Measurements from ENCODE around the gene LRRC8B.
"Not testable (repeated sequence)": the region's sequence is repeated elsewhere in the genome, so short reads cannot be mapped to it uniquely, and the experiment has no call there.

LRRC8B gene

GRCh38 chr1:89608319-89608983 is 83.8 kb downstream of the LRRC8B start:
- DNase-seq (ENCODE audit: low read depth): peak; percentile 74

- peak; percentile 42 for DNase-seq (ENCODE audit: low read depth)
Measured at GRCh38 chr1:89608984-89609725, 84.5 kb downstream of the LRRC8B start.

DNA sequence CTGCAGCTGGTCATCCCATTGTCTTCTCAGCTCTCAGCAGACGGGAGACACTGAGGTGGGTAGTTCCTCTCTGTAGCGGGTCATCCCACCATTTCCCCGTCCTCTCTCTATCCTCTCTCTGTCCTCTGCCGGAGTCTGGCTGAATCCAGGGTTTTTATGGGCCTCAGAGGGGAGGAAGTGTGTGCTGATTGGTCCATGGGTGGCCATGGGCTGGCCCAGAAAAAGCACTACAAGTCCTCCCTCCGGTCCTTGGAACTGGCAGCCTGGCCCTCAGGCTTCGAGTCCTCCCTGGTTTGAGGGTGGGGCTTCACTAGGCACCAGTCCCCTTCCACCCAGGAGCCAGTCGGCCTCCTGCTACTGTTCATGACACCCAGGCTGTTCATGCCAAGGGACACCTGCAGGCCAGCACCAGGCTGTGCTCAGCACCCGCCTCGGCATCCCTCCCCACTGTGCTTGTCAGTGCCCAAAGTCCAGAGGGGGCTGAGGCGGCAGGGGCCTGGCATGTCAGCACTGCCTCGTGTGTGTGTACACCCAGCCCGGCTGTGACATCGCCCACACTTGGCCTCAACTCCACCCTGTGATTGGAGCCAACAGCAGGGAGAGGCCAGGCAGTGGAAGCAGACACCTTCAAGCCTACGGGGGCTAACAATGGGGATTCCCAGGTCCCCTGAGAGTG is 85.3 kb downstream of the LRRC8B start:
- DNase-seq (ENCODE audit: low read depth): no peak

GRCh38 chr1:89610457-89611011 is 85.9 kb downstream of the LRRC8B start:
- peak; percentile 41 for DNase-seq (ENCODE audit: low read depth)

- no peak for DNase-seq (ENCODE audit: low read depth)
Measured at GRCh38 chr1:89611721-89612120, 87.1 kb downstream of the LRRC8B start.

- no peak for DNase-seq (ENCODE audit: low read depth)
Measured at GRCh38 chr1:89613928-89614327, 89.3 kb downstream of the LRRC8B start.

DNA sequence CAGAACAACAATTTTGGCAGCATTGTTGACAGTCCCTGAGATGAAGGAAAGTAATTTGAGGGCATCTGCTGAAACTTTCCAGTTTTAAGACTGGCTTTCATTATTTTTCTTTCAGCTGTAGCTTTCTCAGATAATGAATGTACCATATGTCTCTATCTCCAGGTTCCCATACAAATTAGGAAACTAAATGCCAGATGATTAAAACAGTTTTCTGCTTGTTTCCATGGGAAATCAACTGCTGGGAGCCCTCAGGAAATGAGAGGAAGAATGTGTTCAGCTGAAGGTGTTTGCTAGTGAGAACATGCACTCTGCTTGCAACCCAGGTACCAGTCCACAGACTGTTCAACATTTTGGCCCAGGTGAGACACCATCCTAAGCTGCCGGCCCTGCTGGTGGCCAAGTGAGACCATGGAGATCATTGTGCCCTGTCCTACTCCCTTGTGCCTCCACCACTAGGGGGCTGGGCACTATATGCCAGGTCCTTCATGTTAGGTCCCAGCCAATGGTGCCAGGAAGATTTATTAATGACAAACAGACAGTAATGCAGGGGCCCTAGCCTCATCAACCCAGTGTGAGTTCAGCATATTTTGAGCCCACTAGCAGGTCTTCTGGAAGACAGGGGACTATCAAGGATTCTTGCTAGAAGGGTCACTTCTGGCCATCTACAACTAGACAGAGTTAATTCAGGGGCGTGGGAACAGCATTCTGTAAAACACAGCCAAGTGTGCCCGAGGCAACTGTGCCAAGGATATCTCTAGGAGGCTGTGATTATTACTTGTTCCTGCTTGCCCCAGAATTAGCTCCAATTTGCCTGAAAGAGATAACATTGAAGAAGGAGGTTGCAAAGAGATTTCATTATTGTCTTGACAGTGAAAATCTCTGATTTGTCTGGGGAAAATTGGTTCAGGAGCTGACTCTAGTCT is 91.3 kb downstream of the LRRC8B start:
- no peak for DNase-seq (ENCODE audit: low read depth)

DNA sequence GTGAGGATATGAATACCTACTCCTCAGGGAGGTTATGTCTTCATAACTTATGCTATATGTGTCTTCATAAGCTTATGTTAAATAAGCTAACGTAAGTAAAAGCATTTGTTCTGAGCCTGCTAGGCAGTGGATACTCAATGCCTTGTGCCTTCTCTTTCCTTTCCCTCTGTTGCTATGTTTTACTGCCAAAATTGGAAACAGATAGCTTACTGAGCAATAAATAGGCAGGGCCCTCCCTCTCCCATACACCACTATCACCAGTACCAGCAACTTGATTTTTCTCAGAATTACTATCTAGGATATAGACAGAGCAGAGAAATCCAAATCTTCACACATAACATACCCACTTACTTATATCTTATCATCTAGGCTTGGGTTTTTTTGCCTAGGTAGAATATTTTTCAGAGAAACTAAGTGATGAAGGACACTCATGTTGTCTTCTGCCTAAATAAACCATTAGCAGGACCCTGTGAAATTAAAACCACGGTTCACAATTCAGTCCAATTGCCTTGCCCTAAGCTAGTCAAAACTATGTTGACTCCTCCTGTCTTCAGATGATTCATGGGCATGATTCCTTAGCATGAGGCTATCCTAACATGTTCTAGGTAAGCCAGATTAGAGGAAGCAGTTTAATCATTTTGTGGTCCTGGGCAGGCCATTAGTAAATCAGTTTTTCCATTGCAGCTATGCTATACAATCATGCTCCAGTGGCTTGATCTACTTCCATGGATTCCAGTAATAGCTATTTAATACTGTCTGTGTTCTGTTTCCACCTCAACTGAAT is 92.4 kb downstream of the LRRC8B start:
- DNase-seq (ENCODE audit: low read depth): no peak

DNA sequence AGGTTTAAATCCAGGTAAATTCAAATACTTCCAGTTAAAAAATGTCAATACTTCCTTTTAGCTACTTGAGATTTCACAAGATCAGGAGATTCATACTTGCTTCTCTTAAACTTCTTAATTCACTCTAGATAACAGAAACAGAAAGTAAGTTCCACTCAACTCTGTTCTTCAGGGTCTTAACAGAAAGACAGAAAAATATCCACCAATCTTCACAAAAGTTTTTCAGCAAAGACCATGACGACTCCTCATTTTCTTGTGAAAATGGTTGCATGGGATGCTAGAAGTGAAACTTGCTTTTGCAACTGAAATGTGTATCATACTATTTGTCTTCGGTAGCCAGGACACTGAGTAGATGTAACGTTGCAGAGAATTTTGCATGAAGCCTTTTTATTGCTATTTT is 96.0 kb downstream of the LRRC8B start:
- no peak for DNase-seq (ENCODE audit: low read depth)

- DNase-seq (ENCODE audit: low read depth): no peak
Measured at GRCh38 chr1:89622895-89623294, 98.3 kb downstream of the LRRC8B start.

GRCh38 chr1:89624314-89624713 is 99.7 kb downstream of the LRRC8B start:
- DNase-seq (ENCODE audit: low read depth): no peak

DNA sequence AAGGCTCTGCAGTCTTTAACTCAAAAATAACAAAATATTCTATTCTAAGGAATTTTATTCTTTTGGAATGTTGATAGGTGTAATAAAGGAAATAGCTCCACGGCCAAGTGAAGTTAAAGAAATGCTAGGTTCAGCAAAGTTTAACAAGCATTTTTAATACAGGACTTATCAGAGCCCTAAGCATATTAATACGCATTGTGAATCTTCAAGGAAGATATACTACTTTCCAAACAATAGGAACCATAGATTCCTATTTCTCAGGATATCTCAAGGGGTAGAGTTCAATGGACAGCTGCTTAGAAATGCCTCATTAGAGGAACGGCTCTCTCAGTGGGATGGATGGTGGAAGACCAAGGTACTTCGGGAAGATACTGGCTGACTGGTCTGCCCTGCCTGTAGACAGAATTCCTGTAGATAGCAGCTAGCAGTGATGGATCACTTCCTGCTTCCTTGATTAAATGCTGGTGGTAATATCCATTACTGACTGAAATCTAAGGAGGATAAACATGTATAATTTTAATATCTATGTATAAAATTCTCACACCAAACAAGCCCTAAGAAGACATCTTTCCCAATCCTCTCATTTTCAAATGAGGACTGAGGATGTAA is 100.2 kb downstream of the LRRC8B start:
- no peak for DNase-seq (ENCODE audit: low read depth)

- DNase-seq (ENCODE audit: low read depth): no peak
Measured at GRCh38 chr1:89627596-89627962, 103.0 kb downstream of the LRRC8B start.

GRCh38 chr1:89629146-89629545 is 104.5 kb downstream of the LRRC8B start:
- DNase-seq (ENCODE audit: low read depth): no peak

- not testable (repeated sequence) for DNase-seq (ENCODE audit: low read depth)
Measured at GRCh38 chr1:89629600-89629999, 105.0 kb downstream of the LRRC8B start.

GRCh38 chr1:89630048-89630447 is 105.4 kb downstream of the LRRC8B start:
- DNase-seq (ENCODE audit: low read depth): no peak

GRCh38 chr1:89631816-89632656 is 107.4 kb downstream of the LRRC8B start:
- DNase-seq (ENCODE audit: low read depth): no peak

GRCh38 chr1:89632657-89633247 is 108.1 kb downstream of the LRRC8B start, which contains the start of gene LRRC8C:
LRRC8C (plus strand) TSS chr1:89633120; CDS start chr1:89686474, 53,354 bp downstream.
- DNase-seq (ENCODE audit: low read depth): peak; percentile 80

DNA sequence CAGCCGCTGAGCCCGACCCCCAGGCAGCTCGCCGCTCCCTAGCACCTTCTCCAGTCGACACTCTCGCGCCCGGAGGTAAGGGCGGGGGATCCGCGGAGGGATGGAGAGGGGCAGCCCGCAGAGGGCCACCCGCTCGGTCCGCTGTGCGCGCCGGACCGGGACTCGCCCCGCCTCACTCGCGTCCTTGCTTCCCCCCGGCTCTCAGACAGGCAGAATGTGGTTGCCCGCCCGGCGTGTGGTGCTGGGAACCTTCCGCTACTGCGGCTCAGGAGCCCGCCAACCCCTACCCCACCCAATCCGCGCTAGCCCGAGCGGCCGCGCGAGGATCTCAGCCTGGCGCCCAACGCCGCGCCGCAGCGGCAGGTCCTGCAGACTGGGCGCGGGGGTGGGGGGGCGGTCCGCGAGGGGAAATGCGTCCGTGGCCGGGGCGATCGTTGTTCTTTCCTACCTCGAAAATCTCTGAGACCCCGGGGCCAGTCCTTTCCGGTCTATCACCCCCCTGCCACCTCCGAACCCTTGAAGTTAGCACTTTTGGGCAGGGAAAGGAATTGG is 108.7 kb downstream of the LRRC8B start:
- peak; percentile 38 for DNase-seq (ENCODE audit: low read depth)
